ENCODE data around the gene BATF3.
A peak's percentile ranks its signal among the peaks of the same experiment; 100 is the strongest.
"Not testable (repeated sequence)": the region's sequence is repeated elsewhere in the genome, so short reads cannot be mapped to it uniquely, and the experiment has no call there.

BATF3 gene

DNA sequence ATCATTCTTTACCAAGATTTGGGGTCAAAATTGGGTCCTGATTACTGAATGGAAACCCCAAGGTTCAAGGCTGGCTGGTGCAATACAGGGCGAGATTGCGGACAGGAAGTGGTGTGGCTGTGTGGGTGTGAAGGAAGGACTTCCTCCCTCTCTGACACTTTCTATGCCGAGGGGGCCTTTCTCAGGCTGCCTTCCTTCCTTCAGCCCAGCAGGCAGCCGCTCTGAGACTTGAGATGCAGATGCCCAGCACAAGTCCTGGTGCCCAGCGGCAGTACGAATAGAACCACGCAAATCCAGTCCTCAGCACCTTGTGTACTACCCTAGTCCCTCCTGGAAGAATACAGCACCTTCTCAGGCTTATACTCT lies 16.3 kb downstream of the BATF3 start:
- DNase-seq = peak; percentile 59

DNA sequence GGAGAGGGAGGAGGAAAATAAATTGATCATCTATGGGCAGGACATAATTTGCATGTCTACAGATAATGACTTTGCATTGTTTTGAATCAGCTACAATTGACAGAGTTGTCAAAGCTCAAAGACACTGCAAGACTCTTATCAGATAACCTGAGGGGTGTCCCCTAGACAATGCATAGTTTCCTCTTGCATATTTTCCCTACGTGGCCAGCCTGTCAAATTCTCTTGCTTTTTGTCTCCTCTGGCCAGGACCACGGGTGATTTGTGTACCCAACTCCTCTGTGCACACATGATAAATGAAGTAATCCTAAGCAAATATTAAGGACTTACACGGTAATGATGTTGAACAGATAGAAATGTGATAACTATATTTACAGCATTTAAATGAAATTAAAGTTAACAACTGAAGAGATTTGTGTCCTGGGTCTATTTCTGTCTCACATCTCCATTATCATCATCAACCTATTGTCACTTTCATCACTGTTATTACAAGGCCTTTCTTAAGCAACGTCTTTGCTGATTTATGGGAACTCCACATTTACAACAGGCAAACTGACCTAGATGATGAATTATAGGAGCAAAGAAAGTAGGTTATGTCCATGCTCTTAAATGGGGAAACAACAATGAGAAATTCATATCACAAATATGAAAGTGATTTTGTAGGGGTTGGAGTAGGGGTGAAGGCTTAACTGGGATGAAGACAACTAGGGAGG lies 18.8 kb downstream of the BATF3 start:
- no peak for DNase-seq

DNA sequence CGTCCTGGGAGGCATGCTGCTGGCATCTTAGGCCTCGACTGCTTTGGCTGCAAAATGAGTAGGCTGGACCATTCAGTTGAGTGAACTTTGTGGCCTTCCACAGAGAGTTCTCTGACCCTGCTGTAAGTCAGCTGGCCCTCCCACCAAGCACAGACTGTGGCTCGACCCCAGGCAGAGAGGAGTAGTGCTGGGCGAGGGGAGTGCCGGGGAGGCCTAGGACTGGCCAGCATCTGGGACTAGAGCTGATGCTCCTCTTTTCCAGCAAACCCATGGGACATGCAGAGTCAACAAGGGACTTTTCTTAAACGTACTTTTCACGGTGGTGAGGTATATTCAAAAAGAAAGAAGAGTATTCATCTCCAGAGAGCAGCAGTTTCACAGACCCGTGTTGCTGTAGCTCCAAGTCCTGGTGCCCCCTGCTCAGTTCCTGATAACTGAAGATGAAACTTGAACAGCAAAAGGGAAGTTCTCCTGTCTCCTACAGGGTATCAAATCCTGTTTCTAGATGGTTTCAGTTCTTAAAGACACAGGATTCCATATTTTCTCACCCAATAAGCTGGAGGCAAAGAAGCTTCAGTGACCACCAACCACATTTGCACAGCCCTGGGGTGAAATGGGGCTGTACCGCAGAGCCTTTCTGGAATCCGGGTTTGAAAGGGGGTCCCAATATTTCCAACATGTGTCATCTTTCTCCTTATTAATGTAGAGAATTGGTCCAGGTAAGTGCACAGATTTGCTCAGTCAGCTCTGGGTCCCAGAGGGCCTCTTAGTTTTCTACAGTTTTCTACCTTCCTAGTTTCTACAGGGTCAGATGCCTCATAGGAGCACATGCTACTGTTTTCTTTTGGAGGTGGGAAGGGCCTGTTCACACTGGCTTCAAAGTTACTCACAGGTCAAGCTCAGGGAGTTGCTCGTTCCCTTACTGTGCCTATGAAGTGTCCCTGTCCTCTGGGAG lies 20.9 kb downstream of the BATF3 start:
- DNase-seq = no peak

DNA sequence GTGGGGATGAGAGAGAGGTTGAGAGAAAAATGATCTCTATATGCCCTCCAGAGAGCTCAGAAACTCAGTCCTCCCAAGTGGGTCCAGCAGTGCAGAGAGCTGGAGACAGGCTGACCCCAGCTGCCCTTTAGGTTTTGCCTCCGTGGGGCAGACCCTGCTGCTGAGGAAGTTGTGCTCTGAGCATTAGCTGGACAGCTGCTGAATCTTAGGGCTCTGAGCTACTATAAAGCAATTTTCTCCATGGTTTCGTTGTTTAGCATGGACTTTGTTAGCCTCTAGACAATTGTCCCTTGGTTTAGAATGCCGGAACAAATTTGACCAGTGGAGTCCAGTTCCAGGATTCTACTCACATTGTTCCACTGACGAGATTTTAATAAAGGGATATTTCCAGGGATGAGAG lies 22.1 kb downstream of the BATF3 start:
- no peak for DNase-seq

DNA sequence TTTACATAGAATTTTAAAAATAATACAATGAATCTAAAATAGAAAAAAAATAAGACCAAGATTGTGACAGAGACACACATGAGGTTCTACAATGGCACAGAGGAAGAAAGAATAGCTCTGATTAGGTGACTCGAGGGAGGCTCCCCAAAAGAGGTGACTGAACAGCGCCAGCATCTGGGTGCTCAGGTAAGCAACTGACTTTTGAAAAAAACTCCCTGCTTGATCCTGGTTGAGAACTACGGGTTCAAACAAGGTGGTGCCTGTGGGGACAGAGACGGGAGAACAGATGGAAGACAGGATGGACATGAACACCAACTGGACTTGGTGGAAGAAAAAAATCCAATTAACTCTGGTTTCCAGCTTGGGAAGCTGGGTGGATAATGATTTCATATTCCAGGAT lies 22.5 kb downstream of the BATF3 start:
- DNase-seq = no peak

DNA sequence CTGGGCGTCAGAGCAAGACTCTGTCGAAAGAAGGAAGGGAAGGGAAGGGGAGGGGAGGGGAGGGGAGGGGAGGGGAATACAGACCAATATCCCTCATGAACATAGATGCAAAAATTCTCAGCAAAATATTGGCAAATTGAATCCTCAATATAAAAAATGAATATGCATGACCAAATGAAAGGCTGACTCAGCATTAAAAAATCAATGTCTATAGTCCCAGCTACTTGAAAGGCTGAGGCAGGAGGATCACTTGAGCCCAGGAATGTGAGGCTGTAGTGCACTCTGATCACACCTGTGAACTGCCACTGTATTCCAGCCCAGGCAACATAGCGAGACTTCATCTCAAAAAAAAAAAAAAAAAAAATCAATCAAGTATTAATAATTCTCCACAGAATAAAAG lies 24.0 kb downstream of the BATF3 start:
- no peak for DNase-seq

DNA sequence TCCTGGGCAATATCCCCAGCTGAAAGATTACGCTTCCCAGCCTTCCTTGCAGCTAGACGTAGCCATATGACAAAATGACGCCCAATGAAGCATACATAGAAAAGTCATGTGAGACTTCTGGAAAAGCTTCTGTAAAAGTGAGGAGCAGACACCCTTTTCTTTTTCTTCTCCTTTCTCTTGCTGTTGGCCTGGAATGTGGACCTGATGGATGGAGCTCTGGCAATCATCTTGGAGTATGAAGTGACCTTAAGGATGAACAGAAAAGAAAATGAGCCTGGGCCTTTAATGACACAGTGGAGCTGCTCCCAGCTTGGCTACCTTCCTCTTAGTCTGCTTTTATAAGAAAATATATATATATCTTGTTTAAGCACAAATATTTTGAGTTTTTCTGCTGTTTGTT lies 24.8 kb downstream of the BATF3 start:
- DNase-seq = no peak

DNA sequence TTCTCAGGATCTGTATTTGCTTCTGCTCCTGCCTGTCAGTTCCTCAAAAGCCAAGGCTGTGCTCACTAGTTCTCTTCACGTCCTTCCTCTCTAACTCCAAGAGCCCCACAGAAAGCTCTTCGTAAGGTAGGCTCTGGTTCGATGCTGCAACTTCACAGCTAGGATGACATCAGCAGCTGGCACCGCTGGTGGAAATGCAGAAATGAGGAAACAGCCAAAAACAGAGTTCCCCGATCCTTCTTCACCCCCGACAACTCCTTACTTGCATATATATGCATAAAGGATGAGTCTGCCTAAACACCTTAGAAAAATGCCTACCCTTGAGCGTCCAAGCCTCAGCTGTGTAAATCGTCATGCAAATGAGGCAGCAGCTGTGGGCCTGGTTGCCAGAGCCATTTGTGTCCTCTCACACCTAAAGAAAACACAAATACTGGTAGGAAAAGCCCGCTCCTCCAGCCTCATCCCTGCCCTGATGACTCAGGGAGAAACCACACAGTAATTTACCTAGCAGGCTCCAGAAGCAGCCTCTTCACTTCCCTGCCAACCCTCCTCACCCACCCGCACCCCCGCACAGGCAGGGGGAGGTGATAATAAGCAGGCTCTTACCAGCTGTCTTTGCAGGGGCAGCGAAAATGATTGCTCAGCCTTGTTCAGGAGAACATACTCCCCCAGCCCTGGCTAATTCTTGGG lies 28.2 kb downstream of the BATF3 start:
- peak; percentile 69 for DNase-seq

DNA sequence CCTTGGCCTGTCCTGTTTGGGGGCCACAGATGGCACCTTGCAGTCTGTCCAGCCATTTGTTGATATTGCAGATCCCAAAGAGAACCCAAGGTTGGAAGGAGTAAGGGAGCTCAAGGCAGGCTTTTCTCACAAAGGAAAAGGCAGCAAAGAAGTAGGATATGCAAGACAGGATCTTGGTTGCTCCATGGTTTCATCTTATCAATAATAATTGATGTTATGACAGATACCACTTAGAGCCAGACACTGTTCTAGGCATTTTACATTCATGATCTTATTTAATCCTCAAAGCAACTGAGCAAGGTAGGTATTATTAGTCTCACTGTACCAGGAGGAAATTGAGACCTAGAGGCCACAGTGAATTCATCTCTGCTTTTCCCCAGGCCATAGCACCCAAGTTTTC lies 28.8 kb downstream of the BATF3 start:
- no peak for DNase-seq

DNA sequence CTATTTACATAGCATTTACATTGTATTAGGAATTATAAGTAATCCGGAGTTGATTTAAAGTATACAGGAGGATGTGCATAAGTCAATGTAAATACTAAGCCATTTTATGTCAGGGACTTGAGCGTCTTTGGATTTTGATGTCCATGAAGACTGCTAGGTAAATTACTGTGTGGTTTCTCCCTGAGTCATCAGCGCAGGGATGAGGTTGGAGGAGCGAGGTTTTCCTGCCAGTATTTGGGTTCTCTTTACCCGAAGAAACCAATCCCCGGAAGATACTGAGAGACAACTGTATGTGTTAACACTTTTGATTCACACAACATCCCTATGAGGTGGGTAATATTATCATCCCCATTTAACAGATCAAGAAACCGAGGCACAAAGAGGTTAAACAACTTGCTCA lies 29.3 kb downstream of the BATF3 start:
- no peak for DNase-seq

DNA sequence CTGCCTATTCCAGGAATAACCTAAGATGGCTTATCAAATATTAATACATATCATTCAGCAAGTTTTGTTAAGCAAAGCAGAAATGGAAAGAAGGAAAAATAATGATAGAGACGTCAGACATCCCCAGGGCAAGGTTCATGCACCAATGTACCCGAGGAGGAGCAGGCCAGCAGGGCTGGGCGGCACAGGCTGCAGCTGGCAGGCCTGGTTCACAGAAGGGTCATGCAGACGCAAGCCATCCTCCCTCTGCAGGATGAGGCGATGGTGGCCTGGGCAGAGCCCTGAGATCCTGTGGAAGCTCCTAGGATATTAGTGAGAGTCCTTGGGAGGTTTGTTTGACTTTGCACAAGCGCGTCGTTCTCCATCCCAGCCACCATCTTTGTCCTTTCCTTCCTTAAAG lies 30.0 kb downstream of the BATF3 start:
- DNase-seq = no peak

DNA sequence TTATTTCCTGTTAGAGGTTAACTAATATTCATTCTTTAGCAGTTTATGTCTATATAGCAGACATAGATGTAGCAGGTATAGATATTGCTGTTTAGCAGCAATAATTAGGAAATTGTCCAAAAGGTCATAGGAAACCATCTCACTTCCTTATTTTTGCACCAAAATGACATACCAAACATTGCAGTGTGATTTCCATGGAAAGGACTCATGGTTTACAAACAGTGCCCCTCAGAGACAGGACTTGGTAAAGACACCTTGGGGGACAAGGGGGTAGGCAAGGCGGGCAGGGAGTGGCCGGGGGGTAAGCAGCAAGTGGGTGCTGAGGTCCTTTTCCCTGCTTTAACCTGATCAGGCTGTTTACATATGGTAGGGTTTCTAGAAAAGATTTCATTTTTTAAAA lies 30.5 kb downstream of the BATF3 start:
- no peak for DNase-seq

DNA sequence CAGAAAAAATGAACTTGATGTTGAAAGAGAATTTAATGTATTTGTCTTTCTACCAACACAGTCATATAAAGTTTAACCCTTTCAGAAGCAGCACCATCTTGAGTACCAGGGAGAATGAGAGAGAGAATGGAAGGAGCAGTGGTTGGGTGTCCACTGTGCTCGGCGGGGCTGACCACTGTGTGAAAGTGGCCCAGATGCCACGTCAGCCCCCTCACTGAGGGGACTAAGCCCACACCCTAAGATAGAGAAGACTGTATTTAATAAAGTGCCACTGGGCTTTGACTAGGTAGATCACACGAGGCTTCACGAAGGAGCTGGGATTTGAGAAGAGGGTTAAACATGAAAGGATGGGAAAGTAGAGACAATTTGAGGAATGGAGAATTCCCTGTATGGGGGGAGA lies 31.2 kb downstream of the BATF3 start:
- no peak for DNase-seq

DNA sequence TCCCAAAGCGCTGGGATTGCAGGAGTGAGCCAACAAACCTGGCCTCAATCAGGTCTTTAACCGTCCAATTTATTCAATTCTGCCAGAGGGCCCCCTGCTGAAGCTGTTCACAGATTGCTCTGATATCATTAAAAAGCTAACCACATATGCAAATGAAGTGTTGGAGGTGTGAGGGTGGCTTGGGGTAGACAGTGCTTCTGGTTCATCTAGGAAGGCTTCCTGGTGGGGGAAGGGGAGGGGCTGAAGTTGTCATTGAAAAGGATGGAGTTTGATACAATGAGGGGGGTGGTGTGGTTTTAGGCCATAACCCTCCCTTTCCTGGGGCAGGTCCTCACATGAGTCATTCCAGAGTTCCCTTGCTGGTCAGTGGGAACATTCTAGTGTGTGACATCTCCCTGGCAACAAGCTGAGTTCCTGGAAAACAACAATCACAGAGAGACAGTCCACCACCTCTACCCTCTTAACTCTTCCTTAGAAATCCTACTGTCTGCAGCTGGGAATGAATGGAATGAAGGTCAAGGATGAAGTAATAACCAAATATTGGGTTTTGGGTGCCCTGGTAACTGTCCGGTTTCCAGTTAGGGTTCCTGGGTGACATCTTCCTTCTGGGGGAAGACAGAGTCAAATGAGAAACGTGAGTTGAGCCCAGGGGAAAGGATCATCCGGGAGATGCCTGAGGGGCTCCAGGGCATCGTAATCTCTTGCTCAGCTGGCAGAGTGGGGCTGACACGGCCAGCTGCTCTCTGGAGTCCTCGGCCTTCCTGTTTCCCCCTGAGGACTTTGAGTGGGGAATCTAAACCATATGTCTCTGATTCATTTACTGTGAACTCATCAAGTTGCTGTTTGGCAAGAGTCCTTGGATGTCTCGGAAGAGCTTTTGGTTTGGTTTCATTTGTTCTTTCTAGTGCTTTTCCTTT lies 32.2 kb downstream of the BATF3 start:
- DNase-seq = peak; percentile 58

DNA sequence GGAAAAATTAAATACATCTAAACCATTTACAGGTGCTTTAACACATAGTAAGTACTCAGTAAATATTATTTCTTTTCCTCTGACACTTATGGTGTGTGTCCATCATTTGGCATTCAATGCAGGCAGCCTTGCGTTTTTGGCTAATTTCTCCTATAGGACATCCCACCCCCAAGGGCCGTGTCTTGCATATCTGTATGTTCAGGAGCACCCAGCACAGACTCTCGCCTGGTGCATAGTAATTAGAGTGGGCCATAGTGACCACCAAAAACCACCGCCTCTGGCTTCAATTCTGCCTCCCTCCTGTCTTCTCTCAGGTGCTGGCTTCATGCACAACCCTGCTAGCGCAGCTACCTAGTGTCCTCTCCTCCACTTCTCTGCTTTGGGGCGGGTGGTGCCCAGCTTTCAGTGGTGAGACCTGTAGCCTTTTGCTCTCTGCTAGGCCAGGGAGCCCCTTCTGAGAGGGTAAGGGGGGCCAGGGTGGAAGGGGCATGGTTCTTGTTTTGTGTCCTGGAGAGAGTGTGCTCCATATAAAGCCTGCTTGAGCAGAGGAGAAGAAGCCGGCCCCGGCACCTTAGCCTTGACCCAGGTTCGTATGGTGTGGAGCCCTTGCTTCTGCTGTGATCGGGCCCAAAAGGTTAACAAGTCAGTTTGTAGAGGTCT lies 33.4 kb downstream of the BATF3 start:
- no peak for DNase-seq

DNA sequence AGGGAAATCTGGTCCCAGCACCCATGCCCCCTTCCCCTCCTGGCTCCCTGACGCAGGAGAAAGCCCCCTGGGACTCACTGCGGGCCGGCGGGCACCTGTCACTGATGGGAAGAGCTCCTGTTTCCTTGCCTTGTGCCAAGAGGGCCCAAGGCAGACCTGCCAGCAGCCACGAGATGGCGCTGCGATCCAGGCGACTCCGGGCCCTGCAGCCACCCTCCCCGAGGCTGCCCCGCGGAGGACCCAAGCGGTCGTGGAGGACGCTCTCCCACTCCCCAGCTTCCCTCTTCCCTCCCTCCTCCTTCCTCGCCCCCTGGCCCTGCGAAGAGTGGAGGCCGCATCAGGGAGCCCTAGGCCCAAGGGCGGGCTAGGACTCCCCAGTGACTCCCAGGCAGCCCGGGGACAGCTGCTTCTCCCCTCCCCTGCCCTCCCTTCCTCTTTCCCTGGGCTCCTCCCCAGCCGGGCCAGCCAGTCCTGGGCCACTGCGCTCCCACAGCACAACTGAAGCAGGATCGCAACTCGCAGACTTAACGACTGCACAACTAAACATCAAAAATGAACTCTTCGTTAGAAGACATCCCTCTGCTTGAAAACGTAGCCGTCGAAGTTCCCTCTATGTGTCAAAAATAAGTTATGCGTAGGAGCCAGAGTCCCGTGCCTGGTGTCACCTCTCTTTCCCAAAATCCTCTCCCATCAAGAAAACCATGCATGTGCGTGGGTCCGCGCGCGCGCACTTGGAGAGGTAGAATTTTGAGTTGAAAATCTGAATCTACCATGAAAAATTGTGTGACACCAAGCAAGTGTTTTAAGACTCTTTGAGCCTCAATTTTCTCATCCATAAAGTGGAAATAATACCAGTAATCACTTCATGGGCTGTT lies 34.2 kb downstream of the BATF3 start:
- DNase-seq = peak; percentile 70

DNA sequence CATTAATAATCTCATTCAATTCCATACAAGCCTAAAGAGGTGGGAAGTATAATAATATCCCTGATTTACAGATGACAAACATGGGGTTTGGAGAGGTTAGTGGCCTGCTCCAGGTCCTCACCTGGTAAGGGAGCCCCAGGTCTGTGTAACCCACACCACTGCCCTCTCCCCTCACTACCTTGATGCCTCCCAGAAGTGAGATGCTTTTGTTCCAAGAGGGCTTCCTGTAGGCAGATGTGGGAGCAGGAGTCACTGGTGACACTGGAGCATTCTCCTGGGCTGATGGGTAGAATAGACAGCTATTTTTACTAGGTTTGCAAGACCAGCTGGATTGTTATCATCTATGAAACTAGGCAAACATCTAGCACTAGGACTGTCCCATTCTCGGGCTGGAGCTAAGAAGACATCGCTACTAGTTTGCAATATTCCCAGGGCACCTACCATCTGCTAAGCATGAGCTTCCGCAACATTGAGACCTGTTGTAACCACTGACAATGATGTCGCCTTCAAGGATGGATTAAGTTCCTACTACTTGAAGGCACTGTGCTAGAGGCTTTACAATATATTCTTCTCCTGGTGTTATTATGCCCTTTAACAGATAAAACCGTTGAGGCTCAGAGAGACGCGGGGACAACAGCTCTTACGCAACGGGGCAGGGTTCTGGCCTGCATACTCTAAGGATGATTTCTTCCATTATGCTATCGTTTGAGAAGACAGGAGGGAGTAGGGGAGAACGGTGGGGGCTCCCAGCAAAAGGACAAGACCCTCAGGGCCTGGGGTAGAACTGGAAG lies 35.0 kb downstream of the BATF3 start:
- no peak for DNase-seq

DNA sequence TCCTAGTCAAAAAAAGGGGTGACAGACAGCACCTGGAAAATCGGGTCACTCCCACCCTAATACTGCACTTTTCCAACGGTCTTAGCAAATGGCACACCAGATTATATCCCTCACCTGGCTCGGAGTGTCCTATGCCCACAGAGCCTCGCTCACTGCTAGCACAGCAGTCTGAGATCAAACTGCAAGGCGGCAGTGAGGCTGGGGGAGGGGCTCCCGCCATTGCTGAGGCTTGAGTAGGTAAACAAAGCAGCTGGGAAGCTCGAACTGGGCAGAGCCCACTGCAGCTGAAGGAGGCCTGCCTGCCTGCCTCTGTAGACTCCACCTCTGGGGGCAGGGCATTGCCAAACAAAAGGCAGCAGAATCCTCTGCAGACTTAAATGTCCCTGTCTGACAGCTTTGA lies 41.4 kb downstream of the BATF3 start:
- not testable (repeated sequence) for DNase-seq

DNA sequence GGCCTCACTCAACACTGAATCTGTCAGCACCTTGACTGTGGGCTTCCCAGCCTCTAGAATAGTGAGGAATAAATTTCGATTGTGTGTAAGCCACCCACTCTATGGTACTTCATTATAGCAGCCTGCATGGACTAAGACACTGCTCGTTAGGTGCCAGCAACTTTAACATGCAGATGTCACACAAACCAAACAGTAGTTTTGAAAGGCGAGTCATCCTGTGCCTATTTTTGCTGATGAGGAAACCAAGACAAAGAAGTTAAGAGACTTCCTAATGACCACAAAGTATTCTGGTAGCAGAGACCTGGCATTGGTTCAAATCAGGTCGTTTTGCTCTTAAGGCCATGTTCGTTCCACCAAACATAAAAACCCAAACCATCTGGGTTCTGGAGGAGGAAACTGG lies 42.9 kb downstream of the BATF3 start:
- no peak for DNase-seq

Data from CD4-positive, alpha-beta T cell treated with Interferon gamma for 1 hour (primary cell).